HG02885 (cell line): ENCODE results near the gene PON3.

Experiments used
- ATAC-seq: cut with Tn5 transposase; IDR thresholded peaks from one replicate; pipeline ENCODE4 v1.9.1; 2021; ENCODE audit warnings: mild to moderate bottlenecking; ENCODE audit not compliant: unreplicated experiment, poor library complexity

The PON3 gene

DNA sequence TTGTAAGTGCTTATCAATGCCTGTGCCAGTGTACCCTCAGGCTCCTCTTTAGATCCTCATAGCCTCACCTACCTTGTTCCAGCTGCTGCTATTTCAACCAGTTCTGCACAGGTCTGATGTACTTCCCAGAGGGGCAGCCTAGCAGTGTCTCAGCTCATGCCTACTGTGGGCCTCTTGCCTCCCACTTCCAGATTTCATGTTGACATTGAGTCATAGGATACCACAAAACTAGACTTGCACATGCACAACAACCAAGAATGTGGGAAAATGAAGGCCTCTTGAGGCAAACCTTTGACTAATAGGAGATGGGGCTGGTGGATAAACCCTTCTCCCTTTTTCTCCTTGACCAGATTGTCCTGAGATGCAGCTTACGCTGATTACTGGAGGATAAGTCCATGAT, 31.0 kb downstream of the PON3 start:
- ATAC-seq, result no peak

DNA sequence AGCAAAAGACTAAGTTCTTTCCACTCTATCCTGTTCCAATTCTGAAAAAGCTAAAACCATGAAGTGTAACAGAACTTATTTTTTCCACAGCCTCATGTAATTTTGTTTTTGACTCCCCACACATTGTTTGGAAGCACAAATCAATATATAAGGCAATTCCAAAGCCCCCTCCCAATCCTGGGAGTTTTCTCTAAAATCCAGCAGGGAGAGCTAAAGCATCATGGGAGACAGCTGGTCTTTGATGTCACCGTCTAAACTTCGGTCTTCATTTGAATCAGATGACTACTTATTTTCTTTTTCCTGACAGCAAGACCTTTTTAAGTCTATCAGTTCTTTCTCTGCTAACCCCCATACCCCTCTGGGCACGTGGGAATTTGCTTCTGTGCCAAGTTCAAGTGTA, 38.6 kb downstream of the PON3 start:
- ATAC-seq, result no peak

DNA sequence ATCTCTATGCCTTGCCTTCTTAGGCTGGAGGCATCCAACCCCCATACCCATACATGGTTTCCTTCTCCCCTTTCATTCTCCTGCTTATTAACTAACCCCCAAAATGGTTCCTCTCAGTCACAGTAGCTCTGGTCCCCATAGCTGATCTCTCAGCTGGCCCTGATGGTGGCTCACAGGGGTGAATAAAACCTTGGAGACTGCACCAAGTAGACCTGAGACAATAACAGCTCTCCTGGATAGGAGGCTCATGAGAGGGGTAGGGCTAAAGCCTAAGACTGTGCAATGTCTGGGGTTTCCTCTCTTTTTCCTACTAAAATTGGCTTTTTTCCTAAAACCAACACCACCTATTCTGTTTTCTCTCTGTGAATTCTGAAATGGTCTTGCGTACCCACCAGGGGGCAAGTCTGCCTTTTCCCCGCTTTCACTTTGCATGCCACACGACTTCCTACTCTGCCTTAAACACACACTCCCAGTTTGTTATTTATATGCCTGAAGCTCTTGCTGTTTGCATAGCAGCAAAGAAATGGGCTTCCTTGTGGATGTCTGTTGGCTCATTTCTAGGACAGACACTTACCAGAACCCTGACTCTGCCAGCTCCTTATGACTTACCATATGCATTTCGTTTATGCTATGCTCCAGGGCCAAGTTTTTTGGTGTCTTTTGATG, 53.4 kb downstream of the PON3 start:
- ATAC-seq, result no peak

DNA sequence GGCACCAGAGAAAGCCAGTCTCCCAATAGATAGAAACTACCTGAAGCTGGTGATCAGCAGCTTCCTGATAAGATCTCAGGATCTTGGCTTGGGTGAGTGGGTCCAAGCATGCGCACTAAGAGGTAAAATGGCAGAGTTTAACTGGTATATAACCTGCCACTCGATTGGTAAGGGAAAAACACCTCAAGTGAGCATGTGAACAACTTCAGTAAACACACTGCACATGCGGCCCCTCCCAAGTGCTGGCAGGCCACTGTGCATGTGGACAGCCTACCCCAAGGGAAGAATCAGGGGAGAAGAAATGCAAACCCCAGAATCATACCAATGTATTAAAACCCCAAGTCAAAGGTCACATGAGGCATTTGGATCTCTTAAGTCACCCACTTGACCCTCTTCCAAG, 54.1 kb downstream of the PON3 start:
- no peak for ATAC-seq

DNA sequence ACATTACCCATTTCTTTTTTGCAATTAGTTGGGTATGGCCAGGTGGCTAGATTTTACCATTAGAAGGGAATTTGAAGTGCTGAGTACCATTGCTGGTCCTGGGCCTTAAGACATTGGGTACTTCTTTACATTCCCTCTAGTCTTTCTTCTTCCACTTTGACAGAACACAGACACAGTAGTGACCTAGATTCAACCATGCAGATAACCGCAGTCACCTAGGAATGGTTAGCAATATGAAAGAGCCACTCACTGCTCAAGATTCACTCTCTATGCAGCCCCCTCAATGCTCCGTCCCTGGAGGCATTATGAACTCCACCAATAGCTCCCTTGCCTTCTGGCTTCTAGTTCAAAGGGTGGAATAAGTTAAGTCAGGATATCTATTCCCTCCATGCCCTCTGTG, 55.7 kb downstream of the PON3 start:
- ATAC-seq, result no peak

DNA sequence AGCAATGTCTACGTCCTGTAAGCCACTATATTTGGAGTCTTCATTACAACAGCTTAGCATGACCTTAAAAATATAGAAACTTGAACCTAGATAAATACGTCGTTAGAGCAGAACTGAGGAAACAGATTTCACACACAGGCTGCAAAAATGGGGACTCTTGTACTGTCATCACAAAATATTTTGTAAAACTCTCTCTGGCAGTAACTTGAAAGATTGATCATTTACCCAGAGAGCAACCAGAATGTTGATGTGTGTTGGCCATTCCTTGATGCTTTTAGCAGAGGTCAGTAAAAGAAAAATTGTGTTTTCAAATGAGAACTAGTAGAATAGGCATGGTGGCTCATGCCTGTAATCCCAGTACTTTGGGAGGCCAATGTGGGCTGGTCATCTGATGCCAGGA, 57.3 kb downstream of the PON3 start:
- ATAC-seq, result no peak

DNA sequence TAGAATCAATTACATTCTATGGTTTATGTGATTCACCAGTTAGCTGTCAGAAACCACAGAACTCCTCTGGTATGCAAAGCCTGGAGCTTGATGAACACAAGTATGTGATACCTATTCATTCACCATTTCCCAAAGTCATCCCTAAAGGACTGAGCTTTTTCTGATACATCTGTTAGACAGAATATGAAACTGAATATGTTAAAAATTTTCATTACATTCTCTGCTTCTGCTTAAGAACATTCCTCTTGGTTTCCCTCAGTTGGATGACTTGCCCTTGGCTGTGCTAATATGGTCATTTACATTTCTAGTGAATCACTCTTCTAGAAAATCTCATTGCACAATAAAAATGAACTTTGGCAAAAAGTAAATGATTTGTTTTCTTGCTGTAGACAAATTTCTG, 61.1 kb downstream of the PON3 start:
- ATAC-seq, result no peak

DNA sequence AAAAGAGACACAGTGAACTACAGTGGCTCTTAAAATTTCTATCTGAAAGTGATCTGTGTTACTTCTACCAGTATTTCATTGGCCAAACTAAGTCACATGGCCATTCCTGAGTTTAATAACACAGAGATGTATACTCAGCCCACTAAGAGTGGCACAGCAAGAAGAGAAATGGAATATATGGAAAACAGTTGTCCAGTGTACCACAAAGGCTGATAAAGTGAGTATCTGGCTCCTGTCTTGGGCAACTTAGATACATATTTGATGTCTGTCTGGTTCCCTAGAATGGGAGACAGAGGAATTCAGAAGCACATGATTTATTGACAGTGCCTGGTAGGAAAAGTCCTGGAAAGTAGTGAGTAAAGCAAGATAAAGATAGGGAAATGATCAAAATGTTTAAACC, 61.7 kb downstream of the PON3 start:
- no peak for ATAC-seq

DNA sequence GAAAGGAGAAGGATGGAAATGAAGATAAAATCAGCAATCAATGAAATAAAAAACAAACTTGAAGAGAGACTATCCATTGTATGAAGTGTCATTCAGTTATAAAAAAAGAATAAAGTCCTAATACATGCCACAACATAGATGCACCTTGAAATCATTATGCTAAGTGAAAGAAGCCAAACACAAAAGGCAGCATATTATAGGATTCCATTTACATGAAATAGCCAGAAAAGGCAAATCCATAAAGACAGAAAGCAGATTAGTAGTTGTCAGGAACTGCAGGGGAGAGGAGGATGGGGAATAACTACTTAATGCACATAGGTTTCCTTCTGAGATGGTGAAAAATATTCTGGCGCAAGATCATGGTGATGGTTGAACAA, 65.2 kb downstream of the PON3 start:
- peak; percentile 28 for ATAC-seq

DNA sequence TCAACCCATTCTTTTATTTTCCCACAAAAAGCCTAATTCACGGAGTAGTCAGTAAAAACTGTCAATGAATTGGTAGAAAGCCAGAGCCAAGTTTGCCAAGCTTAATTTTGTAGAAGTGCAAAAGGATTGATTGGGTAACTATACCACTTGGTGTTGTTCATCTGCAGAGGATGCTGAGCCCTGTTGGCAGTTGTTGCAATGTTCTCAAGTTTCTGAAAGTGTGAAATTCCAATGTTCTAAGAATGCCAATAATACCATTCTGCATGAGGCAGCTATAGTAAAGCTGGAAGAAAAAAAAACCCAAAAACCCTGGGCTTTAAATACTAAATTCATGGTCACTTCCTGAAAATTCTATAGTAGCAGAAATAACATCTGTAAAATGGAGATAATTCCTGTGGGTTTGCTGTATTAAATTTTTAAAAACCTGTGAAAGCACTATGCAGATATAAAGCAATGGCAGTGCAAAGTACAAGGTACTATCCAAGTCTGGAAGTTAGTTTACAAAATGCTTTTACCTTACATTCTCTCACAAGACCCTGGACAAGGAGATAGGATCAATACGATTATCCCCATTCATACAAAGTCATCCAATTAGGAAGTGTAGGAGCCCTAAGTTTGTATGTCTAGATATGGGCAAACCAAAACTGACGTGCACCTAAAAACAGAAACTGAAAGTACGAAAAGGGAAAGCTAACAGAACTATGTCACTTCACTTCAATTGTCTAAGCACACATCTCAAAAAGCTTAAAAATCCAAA, 65.8 kb downstream of the PON3 start:
- peak; percentile 99 for ATAC-seq

DNA sequence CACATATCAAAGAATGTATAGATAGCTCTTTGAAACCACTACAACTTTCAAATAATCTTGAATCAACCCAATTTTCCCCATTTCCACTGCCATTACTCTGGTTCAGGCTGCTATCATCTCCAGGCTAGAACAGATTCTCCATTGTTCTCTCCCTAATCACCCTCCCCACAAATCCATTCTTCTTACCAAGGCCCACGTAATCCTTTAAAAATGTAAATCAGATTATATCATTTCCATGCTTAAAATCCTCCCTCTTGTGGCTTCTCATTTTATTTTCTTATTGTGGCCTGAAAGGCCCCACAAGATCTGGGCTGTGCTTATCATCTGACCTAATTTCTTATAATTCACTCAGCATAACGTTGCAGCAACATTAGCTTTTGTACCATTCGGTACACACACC, 68.8 kb downstream of the PON3 start:
- no peak for ATAC-seq

DNA sequence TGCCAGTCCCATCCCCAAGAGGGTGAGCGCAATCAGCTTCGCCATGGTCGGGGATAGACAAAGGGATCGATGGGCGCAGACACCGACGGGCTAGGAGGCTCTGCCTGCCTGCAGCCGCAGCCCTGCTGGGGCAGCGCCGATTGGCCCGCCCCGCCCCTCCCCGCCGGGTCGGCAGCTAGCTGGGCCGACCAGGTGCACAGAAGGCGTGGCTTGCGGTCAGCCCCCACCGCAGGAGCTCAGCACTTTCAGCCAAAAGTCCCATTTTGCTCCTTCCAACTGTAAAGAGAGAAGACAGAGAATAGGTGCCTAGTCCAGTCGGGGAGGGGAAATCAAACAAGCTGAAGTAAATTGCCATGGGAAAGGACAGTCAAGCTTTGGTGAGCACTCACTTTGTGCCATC, 71.7 kb downstream of the PON3 start, which contains the start of gene PON1:
PON1 (minus strand) TSS at position 102 of the 400 bp plus-strand sequence; CDS start at position 45, 57 bp downstream.
- peak; percentile 88 for ATAC-seq

DNA sequence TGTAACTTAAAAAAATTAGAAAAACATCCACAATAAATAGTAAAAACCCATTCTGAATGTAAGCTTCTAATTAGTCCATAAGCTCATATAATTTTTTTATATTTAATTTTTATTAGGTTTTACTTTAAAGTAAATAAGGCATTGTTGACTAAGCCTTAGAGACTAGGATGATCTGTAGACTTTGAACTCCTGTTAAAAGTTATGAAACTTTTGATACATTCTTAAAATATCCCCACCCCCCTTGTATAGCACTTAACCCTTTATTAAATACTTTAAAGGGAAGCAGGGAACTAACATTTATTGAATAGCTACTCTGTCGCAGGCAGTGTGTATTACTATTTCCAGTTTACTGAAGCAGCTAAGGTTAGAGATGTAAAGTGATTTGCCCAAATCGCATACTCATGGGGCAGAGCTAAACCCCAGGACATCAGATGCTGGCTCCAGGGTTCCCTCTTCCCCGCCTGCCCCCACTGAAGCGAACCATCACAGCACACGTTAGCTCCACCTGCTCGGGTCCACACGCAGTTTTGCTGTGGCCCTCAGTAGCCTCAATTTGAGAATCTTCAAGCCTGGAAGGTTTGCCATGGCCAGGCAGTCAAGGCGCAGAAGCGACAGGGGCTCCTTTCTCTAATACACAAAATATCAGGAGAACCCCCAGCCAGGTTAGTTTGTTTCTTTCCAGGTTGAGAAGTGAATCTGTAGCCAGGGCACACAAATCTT, 72.6 kb downstream of the PON3 start:
- ATAC-seq, result no peak

DNA sequence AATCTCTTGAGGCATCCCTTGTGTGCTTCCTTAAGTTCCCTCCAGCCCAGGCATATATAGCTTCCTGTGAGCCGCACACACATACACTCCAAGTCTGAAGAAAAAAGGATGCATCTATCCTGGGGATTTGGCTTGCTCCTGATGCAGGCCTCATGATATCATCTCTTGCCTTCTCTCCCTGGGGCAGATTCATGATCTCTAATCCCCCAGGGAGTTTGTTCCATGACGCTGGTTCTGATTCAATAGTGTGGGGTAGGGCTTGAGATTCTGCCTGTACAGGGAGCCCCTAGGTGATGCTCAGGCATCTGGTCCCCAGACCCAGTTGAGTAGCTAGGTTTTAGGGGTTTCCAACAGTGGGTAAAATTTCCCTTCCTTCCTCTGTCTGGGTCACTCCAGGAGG, 73.3 kb downstream of the PON3 start:
- ATAC-seq, result no peak

DNA sequence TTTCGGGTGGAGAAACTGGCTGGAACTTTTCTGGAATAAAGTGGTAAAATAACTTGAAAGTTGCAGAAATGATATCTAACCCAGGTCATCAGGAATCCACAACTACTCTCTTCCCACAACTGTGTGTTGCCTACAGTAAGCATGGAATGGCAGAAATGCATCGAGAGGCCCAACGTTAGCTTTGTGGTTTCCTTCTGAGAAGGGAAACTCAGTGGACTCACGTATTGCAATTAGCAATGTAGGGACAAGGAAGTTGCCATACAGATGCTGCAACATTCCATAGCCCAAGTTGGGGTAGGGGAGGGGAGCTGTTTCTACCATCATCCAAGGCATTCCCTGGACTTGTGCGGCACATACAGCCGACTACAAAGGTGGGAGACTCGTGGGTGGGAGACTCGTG, 73.8 kb downstream of the PON3 start:
- ATAC-seq, result no peak

DNA sequence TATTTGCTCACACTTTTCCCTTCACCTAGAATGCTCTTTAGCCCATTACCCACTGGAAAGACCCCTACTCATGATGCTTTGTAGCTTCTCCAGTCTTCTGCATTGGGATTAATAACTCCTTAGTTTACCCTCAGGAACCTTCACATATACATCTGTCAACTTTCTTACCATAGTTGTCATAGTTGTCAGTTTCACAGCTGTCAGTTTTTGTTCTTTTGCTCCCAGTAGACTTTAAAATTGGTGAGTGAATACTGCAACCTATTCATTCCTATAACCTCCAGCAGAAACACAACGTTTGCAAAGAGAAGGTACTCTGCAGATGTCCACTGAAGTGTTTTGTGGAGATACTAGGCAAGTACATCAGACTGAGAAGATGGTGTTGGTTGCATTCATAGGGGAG, 74.5 kb downstream of the PON3 start:
- no peak for ATAC-seq

DNA sequence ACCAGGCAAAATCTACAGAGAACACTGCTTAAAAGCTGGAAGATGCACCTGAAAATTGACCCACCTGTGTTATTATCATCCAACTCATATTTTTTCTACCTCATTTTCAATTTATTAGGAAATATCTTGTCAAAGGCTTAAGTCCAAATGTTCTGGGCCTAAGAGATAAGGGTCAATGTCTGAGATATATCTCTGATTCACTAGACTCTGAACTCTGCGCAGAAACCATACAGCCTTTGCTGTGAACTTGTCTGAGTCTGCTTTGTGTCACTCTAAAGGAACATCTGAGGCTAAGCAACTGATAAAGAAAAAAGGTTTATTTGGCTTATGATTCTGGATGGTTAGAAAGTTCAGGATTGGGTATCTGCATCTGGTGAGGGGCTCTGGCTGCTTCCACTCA, 75.5 kb downstream of the PON3 start:
- ATAC-seq, result no peak

DNA sequence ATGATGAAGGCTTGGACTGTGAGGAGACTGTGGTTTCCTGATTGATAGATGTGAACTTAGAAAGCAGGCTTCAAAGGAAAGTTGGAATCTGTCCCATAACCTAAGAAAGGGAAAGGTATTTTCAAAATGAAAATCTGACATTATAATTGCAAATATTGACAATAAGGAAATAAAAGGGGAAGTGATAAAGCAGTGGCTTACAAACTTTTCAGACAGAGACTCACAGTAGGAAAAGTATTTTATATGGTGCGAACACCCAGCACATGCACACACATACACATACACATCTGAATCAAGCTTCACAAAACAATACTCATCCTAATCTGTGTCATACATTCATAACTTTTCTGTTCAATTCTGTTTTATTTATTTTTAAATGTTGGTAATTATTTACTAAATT, 76.6 kb downstream of the PON3 start:
- ATAC-seq, result no peak

DNA sequence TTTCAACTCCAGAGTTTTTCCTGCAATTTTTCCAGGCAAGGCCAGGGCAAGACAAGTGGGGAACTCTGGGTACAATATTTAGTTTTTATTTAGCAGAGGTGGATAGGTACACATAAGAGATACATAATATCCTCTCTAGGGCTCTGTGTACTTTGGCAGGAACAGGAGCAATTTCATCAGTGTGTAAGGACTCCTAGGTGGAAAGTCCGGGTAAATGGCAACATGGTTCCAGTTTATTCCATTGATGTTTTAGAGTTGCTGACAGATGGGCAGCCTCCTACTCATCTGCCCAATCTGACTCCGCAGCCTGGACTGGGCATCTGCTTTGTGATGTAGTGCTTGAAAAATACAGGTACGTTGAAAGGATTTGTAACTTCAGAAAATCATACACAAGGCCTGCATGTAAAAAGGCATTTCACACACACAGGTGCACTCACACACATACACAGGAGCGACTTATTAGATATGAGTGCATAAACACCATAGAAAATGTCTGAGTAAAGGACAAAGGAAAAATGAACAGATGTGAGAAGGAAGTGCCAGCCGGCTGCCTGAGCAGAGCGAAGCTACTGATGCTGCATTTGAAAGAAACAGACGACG, 77.6 kb downstream of the PON3 start:
- ATAC-seq, result no peak

DNA sequence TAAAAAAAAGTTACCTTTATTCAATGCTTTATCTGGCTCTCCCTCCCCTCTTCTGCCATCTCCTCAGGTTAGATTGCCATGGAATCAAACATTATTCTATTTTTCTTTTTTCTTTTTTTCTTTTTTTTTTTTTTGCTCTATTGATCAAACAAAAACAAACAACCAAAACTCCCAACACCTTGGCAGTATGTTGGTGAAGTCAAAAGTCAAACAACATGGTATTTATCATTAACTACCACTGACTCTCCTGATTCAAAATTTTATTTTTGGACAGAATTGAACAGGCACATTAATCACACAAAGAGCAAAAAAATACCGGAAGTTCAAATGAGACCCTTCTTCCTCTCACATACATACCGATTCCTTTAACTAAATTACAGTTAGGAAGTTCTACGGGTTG, 78.2 kb downstream of the PON3 start:
- no peak for ATAC-seq

DNA sequence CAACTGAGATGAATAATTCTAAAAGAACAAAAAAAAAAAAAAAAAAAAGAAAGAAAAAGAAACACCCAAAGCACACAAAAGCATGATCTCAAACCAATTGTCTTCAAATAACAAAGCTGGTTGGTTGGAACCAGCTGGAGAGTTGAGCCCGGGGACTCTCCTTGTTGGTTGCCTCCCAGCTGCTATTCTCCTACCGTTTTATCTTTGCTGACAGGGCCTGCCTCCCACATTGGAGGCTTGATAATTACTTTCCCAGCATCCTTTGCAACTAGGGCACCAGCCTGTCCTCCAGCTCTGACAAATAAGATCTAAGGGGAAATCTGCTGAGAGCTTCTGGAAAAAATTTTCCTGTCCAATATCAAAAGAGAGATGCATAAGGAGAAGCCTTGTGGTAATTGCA, 78.6 kb downstream of the PON3 start:
- no peak for ATAC-seq
